ENCODE data around the gene NOTO.

DNA sequence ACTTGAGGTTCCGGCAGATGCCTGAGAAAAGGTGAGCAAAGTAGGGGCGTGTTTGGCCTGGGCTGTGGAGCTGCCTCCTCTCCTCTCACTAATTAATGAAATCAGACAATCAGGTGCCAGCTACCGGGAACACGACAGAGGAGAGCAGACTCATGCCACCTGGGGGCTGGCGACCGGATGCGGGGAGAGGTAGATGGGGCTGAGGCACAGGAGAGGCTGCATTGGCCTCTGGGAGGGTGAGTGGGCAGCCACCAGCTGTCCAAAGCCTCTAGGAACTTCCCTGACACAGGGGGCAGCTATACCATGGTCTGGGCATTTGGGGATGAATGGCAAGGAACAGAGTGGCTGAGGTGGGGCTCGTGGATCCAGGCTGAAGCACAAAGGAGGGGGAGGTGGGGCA lies 56.9 kb downstream of the NOTO start:
- TF ChIP-seq CTCF (conservative IDR thresholded peaks at IDR 0.05 in 1 of 2, IDR thresholded peaks at IDR 0.05 in 1 of 2; ENCODE audit: low read depth in 1 of 2, low read length in 2 of 2) (no peak), EZH2 (IDR thresholded peaks at IDR 0.05; ENCODE audit: low read length, missing control alignments) (no peak)

Measured in fibroblast of lung (primary cell).